ENCODE results near the gene NR2E1.

- TF ChIP-seq CTCF (IDR thresholded peaks at IDR 0.05; ENCODE audit: low read depth, low read length, poor library complexity, severe bottlenecking) (no peak), EZH2phosphoT487 (IDR thresholded peaks at IDR 0.05; ENCODE audit: borderline replicate concordance, low read length) (no peak)
Measured at GRCh38 chr6:108211671-108212070, 45.8 kb downstream of the NR2E1 start.
